Sciatic nerve (tissue), 2 donors: Measurements from ENCODE around the gene MAD2L1BP. TPM values are rescaled to one million over a fixed set of nuclear protein-coding genes. Genes with fewer than 3 reads are reported as not detected.
"Not testable (repeated sequence)": the region's sequence is repeated elsewhere in the genome, so short reads cannot be mapped to it uniquely, and the experiment has no call there.

Source experiments
- ATAC-seq: fragments of 200-7000 bp; cut with Tn5 transposase; one replicate; pipeline ENCODE4 v1.9.1; 2020; ENCODE audit warnings: mild to moderate bottlenecking, moderate library complexity
- DNase-seq: peaks from one replicate; pipeline ENCODE4 v3.0.0-alpha.2; 2020; ENCODE audit warnings: low spot score
- intact Hi-C: fragments of 100-400 bp; cut with DNase I; formaldehyde crosslinking; loops from one replicate; pipeline ENCODE4 v1.14.2; 2022
- total RNA-seq: library from RNA; stranded (reverse); fragmentation: NEBNext Ultra II Directional; extraction: Animal tissue kit (Norgen Biotek cat#: 25700); gene quantifications from one replicate; pipeline ENCODE4 v1.2.1, GENCODE V29; 2021
- donor health status: DM: no; HTN: no; CAD: no.
- donor health status: DM: no; HTN: no; CAD: no.

MAD2L1BP gene
- total RNA-seq, 1 donor from 2014 or later = 16.8 TPM

DNA sequence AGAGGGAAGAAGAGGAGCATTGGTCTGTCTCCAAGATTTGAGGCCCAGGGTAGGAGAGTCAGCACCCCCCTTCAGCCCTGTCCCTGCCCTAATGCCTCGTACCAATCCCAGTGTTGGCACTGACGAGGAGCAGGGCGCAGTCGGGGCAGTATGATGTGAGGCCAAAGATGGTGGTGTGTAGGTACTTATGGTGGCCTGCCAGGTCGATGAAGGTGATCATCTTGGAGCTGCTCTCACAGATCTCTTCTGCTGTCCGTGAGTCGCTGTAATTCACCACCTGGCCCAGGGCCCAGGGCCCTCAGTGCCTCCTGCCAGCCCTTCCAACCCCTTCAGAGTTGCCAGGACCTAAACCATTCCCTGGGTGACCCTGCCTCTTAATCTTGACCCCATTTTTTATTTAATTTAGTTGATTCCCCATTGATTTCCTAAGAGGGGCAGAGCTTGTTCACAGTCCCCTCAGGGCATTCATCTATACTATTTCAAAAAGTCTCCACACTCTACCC is 10.8 kb upstream of the MAD2L1BP start:
- no peak for DNase-seq
- intact Hi-C loops = no loop called here

DNA sequence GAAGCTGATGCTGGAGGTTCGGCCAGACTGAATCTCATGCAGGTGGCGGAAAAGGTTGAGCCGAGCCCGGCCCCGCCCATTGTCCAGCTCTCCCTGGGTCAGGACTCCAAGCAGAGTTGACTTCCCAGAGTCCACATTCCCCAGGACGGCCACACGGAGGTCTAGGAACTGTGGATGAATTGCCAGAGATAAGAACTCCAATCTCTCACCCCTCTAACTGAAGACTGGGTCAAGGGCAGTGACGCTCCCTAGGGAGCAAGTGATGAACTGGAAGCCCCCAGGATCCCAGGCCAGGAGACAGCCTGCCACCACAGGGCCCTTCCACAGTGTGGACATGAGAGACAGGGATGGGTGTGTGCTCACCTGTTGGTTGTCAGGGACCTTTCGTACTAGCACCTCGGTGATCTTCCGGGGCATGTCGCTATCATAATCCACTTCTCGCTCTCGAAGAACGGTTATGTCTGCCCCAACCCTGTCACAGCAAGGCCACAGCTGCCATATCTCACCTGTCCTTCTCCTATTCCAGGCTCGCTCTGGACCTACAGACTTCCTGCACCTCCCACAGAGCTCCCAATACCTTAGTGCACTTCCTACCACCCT is 10.1 kb upstream of the MAD2L1BP start:
- ATAC-seq = no peak
- intact Hi-C loops = no loop called here

More for the DNA sequence above, 10.8 kb upstream of the MAD2L1BP start:
- no peak for ATAC-seq

DNA sequence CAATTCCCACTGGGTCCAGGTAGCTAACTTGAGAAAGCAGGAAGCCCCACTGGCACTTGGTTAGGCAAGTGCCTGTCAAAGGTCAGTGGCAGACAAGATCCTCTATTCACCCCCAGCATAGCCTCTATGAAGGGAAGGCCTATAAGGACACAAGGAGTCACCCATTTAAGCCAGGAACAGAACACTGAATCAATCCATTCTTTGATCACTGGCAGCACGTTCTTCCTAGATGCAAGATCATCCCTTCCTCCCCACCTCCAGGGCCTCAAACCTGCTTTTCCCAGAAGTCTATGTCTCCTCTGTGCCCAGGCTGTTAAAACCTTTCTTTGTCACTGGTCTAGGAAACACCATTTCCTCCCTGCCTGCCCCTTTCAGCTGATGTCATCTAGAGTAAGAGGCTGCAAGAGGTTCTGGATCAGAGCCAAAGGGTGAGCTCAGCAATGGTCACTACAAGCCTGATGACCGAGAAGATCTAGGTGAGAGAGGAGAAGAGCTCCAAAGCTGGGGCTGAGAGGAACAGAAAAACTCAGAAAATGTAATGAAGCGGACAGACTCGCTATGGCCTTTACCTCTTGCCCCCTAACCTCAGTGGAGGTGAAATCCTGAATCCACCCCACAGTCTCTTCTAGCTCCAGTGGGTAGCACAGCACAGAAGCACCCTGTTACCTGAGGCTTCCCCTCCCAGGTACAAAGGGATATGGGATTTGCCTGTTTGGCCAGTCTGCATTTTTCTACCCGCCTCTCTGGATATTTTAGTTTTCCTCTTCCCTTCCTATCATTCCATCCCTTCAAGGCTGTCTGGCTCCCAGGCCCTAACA is 8.4 kb upstream of the MAD2L1BP start:
- intact Hi-C loops = no loop called here
- peak; percentile 13 for ATAC-seq
- peak; percentile 81 for DNase-seq

More for the DNA sequence above, 10.1 kb upstream of the MAD2L1BP start:
- DNase-seq = no peak

DNA sequence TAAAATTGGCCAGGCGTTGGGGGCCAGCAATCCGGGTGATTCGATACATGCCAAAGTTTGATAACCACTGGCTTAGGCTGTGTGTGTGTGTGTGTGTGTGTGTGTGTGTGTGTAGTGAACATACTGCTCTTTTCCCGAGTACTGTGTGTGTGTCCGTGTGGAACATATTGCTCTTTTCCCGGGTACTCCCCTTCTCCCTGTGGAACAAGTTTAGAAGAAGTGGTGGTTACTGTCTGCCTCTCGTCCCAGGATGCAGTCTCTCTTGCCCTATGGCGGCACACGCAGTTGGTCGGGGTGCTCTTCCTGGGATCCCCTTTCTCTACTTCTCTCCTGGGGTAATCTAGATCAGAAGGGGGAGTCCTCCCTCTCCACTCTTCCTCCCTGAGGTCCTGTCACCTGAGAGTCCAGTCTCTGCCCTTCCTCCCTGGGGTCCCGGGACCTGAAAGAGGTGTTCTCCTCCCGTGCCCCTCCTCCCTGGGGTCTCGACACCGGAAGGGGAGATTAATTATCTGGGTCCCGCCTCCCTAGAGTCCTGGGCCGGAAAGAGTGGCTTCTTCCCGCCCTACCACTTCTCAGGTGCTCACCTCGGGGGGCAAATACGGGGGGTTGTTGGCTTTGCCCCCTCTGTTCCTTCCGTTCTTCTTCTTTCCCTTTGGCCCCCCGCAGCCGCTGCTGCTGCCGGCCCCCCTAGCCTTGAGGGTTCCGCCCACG is 7.1 kb upstream of the MAD2L1BP start:
- peak; percentile 72 for DNase-seq
- intact Hi-C loops = no loop called here
- ATAC-seq = no peak

DNA sequence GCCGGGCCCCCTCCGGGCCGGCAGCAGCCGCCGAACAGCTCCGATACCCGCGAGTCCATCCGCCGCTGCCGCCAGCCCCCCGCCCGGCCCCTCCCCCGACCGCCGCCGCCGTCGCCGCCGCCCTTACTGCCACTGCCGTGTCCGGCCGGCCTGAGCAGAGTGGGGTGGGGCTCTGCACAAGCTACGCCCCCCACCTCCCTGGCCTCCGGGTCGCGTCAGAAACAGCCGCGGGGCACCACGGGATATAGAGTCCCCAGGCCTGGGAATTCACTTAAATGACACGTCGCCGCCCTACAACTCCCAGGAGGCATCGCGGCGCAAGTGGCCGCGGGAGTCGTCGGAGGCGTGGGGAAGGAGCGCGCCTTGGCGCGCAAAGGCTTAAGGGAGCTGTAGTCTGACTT is 6.5 kb upstream of the MAD2L1BP start, which contains the start of gene GTPBP2:
Gene GTPBP2, minus strand, starts transcription at position 161 of the 401 bp plus-strand sequence. Its CDS starts 102 bp downstream, at position 59.
- DNase-seq (peak; percentile 99), ATAC-seq (peak; percentile 94)
- intact Hi-C loops = no loop called here

DNA sequence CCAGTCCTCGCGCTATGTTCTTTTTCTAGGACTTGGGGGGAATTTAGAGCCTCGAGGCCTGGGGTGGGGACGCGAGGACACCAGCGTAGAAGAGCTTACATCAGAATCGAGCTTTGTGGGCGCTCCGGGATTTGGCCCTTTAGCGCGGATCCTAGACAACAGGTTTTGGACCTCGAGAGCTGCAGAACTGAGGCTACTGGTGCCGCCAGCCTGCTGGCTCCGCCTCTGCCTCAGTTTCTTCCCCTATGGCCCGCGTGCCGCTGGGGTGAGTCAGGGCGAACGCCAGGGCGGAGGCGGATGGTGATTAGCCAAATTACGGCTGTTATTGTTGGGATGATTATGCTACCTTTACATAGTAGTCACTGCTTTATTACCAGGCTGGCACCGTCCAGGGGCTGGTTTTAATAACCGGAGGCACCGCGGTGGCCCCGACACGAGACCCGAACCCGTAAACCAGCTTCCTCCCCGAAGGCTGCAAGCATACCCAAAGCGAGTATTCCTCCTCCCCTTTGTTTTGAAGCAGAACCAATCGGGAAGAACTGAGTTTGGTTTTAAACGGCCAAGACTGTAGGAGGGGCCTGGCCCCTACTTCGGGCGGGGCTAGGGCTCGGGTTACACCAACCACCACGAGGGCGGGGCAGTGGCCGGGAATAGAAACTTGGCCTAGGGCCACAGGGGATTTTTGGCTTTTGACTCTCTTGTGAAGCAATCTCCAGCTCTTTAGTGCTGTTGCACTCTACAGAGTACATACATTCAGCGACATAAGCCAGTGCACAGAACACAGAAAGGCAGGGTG is 5.9 kb upstream of the MAD2L1BP start:
- intact Hi-C loops = no loop called here
- DNase-seq = peak; percentile 97

DNA sequence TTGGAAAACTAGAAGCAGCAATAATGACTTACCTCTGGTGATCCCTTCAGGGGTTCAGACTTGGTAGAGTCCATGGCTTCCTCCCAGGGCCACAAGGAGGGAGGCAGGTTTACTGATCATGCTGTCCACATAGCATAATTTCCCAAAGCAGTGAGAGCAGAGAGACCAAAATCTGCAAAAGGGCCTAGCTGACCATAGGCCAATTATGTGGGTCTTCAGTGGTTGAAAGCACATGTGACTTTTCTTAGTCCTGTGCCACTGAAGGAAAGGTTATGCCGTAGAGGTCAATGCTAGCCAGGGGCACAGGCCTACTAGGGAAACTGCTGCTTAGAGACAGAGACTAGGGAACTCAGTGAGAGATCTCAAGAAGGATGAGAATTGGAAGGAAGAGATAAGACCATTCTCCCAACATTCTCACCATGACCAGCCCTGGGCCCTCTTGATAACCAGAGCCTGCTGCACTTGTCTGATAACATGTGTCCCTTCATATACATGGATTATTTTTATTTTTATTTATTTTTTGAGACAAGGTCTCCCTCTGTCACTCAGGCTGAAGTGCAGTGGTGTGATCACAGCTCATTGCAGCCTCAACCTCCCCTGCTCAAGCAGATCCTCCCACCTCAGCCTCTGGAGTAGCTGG is 4.5 kb upstream of the MAD2L1BP start:
- DNase-seq (no peak), ATAC-seq (no peak)
- intact Hi-C loops = no loop called here

More for the DNA sequence above, 5.9 kb upstream of the MAD2L1BP start:
- ATAC-seq = peak; percentile 95

DNA sequence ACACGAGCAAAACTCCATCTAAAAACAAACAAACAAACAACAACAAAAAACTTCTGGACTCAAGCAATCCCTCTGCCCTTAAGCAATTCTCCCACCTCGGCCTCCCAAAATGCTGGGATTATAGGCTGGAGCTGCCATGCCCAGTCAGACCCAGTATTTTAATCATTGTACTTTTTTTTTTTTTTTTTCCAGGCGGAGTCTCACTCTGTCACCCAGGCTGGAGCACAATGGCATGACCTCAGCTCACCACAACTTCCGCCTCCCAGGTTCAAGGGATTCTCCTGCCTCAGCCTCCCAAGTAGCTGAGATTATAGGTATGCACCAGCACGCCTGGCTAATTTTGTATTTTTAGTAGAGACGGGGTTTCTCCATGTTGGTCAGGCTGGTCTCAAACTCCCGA is 2.6 kb upstream of the MAD2L1BP start:
- intact Hi-C loops, DNase-seq, ATAC-seq: not testable (repeated sequence)

DNA sequence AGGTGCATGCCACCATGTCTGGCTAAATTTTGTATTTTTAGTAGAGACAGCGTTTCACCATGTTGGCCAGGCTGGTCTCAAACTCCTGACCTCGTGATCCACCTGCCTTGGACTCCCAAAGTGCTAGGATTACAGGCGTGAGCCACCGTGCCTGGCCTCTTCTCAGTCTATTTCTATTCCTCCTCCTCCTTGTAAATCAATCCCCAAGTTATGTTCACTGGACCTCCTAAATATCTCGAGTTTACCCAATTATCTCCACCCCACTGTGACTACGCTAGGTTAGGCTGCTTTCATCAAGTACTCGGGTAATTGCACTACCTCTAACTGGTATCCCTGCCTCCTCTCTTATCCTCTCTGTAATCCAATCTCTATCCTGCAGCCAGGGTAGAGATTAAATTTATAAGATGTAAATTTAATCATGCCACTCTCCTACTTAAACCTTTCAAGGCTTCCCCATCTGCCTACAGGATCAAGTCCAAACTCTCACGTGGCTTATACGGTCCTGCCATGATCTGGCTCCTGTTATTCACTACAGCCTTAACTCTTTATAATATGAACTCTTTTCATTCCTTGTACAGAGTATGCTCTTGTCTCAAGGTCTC is 837 bp upstream of the MAD2L1BP start:
- no peak for ATAC-seq

DNA sequence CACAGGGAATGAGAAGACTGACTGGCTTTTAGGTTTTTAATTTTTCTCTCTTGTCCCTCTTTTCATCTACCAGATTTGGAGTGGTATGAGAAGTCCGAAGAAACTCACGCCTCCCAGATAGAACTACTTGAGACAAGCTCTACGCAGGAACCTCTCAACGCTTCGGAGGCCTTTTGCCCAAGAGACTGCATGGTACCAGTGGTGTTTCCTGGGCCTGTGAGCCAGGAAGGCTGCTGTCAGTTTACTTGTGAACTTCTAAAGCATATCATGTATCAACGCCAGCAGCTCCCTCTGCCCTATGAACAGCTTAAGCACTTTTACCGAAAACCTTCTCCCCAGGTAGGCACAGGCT is 644 bp downstream of the MAD2L1BP start:
- intact Hi-C loops = no loop called here
- DNase-seq (no peak), ATAC-seq (no peak)

More for the DNA sequence above, 837 bp upstream of the MAD2L1BP start:
- intact Hi-C loops = no loop called here
- DNase-seq = no peak

DNA sequence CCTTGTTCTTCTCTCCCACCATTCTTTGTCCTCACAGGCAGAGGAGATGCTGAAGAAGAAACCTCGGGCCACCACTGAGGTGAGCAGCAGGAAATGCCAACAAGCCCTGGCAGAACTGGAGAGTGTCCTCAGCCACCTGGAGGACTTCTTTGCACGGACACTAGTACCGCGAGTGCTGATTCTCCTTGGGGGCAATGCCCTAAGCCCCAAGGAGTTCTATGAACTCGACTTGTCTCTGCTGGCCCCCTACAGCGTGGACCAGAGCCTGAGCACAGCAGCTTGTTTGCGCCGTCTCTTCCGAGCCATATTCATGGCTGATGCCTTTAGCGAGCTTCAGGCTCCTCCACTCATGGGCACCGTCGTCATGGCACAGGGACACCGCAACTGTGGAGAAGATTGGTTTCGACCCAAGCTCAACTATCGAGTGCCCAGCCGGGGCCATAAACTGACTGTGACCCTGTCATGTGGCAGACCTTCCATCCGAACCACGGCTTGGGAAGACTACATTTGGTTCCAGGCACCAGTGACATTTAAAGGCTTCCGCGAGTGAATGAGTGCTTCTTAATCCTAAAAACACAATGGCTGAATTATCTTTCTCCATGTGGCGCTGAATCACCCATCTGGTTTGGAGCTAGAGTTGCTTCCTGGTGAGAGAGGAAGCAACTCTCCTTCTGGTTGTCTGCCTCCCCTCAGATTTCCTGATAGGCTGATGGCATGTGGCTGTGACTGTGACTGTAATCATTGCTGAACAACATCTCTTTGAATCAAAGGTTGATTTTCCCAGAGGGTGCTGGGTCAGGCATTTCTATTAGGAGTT is 4.6 kb downstream of the MAD2L1BP start:
- no peak for ATAC-seq
- intact Hi-C loops = no loop called here
- peak; percentile 44 for DNase-seq

DNA sequence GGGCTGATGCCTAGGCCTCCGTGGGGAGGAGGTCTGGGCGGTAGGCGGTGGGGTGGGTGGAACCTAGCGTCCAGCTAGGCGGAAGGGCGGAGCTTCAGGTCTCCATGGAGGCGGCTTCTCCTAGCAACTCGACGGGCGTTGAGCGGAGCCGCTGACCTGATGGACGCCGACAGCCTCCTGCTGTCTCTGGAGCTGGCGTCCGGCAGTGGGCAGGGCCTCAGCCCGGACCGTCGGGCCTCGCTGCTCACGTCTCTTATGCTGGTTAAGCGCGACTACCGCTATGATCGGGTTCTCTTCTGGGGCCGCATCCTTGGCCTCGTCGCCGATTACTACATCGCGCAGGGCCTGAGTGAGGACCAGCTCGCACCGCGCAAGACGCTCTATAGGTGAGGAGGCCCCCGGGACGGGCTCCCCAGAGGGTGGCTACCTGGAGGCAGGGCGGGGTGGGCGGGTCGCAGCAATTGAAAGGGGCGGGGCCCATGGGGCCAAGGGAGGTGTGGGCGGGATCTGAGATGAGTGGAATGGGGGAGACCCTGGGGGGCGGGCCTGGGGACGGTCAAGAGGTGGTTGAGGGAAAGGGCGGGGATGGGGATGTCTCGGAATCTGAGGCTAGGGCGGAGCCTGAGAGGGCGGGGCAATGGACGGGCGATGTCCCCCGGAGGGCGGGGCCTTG is 9.4 kb downstream of the MAD2L1BP start, which contains the start of gene RSPH9:
Gene RSPH9, plus strand, starts transcription at position 97 of the 673 bp plus-strand sequence. Its CDS starts 63 bp downstream, at position 160.
- DNase-seq (peak; percentile 79), ATAC-seq (peak; percentile 91)
- intact Hi-C loops = no loop called here

DNA sequence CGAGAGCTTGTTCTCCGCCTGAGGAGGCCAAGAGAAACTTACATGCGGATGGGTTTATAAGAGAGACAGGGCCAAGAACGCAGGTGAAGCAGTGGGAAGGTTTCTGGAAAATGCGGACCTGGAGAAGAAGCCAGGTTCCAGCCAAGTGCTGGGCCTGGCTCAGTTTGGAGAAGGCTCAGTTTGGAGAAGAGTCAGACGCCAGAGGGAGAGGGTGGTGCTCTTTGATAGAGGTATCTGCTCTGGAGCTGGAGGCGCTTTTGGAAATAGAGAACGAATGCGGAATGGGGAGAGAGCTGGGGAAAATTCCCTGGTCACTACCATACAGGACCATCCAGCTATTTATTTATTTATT is 9.9 kb downstream of the MAD2L1BP start:
- ATAC-seq (no peak), DNase-seq (no peak)
- intact Hi-C loops = no loop called here

DNA sequence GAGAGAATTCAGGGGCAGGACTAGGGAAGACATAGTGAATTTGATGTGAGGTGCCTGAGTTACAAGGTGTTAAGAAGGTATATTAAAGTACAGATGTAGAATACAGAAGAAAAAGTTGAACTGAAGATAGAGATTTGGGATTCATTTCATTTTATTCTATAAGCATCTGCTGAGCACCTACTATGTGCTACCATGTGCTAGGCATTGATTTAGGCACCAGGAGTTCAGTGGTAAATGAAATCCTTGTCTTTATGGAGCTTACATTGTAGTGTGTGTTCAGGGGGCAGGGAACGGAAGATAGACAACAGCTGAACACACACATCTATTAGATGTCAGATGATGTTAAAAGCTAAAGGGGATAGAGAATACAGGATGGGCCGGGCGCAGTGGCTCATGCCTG is 12.0 kb downstream of the MAD2L1BP start:
- DNase-seq (no peak), ATAC-seq (no peak)
- intact Hi-C loops = no loop called here

DNA sequence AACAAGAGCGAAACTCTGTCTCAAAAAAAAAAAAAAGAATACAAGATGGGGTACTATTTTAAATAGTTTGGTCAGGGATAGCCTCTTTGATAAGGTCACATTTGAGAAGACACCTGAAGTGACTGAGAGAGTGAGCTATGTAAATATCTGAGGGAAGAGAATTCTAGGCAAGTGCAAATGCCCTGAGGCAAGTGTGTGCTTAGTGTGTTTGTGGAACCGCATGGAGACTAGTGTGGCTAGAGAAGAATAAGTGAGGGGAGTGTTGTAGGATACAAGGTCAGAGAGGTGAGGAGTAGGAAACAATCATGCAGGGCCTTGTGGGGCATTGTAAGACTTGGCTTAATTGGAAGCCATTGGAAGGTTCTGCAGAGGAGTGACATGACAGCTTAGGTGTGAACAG is 12.6 kb downstream of the MAD2L1BP start:
- no peak for ATAC-seq
- intact Hi-C loops = no loop called here

DNA sequence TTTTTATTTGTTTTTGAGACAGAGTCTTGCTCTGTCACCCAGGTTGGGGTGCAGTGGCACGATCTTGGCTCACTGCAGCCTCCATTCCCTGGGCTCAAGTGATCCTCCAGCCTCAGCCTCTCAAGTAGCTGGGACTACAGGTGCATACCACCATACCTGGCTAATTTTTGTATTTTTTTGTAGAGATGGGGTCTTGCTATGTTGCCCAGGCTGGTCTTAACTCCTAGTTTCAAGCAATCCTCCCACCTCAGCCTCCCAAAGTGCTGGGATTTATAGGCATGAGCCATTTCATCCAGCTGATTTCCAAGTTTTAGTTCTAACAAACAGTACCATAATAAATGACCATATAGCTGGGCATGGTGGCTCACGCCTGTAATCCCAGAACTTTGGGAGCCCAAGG is 17.2 kb downstream of the MAD2L1BP start:
- ATAC-seq, intact Hi-C loops, DNase-seq: not testable (repeated sequence)

More for the DNA sequence above, 12.6 kb downstream of the MAD2L1BP start:
- no peak for DNase-seq
